Smooth muscle cell of the brain vasculature (primary cell): ENCODE results near the gene REEP6.

Source experiments
- DNase-seq: peaks from one replicate; pipeline ENCODE4 v3.0.0-alpha.2; 2012; ENCODE audit warnings: low read depth, low spot score

The REEP6 gene

GRCh38 chr19:1456121-1456900, 34.7 kb upstream of the REEP6 start:
- DNase-seq = no peak

GRCh38 chr19:1457031-1457739, 33.8 kb upstream of the REEP6 start:
- DNase-seq = no peak

- no peak for DNase-seq
Measured at GRCh38 chr19:1457892-1458291, 33.1 kb upstream of the REEP6 start.

GRCh38 chr19:1459479-1459878, 31.5 kb upstream of the REEP6 start:
- no peak for DNase-seq

DNA sequence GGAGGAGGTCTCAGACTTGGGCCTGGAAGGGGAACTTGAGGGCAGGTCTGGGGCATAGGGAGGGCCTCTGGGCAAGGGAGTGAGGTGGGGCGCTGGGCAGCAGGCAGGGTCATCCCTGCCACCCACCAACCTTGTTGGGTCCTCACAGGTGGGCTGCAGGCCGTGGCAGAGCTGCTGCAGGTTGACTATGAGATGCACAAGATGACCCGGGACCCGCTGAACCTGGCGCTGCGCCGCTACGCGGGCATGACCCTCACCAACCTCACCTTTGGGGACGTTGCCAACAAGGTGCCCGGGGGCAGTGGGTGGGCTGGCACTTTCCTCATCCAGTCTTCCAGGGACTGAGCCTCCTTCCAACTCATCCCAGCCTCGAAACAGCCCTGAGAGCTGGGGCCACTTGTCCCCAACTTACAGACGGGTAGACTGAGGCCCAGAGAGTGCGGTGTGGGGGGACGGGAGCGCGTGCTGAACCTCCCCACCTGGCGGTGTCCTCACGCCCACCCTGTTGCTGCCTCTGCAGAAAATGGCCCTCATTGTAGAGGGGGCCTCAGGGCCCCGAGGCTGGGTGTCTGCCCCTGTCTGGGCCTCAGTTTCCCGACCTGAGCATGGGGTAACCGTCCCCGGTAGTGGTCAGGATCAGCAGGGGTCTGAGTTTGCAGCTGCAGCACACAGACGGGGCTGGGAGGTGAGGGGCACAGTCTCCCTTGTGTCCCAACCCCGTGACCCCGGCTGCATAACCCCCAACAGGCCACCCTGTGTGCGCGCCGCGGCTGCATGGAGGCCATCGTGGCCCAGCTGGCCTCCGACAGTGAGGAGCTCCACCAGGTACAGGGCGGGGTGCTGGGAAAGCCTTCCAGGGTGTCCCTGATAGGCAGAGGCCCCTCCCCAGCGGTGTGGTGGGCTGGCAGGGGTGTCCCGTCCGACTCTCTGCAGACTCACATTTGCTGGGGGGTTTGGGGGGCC, 30.7 kb upstream of the REEP6 start:
- DNase-seq = no peak

GRCh38 chr19:1461862-1462261, 29.1 kb upstream of the REEP6 start:
- no peak for DNase-seq

GRCh38 chr19:1465191-1466016, 25.6 kb upstream of the REEP6 start:
- DNase-seq = no peak

- DNase-seq = no peak
Measured at GRCh38 chr19:1466018-1466460, 24.9 kb upstream of the REEP6 start.

DNA sequence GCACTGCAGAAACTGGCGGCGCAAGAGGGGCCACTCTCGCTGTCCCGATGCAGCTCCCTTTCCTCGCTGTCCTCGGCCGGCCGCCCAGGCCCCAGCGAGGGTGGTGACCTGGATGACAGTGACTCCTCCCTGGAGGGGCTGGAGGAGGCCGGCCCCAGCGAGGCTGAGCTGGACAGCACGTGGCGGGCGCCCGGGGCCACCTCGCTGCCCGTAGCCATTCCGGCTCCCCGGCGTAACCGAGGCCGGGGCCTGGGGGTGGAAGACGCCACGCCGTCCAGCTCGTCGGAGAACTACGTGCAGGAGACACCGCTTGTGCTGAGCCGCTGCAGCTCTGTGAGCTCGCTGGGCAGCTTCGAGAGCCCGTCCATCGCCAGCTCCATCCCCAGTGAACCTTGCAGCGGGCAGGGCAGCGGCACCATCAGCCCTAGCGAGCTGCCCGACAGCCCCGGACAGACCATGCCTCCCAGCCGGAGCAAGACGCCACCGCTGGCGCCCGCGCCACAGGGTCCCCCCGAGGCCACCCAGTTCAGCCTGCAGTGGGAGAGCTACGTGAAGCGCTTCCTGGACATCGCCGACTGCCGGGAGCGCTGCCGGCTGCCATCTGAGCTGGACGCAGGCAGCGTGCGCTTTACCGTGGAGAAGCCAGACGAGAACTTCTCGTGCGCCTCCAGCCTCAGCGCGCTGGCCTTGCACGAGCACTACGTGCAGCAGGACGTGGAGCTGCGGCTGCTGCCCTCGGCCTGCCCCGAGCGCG, 24.3 kb upstream of the REEP6 start:
- DNase-seq = no peak

DNA sequence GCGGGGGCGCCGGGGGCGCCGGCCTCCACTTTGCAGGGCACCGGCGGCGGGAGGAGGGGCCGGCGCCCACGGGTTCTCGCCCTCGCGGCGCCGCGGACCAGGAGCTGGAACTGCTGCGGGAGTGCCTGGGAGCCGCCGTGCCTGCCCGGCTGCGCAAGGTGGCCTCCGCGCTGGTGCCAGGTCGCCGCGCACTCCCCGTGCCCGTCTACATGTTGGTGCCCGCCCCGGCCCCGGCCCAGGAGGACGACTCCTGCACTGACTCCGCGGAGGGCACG, 23.8 kb upstream of the REEP6 start:
- no peak for DNase-seq

DNA sequence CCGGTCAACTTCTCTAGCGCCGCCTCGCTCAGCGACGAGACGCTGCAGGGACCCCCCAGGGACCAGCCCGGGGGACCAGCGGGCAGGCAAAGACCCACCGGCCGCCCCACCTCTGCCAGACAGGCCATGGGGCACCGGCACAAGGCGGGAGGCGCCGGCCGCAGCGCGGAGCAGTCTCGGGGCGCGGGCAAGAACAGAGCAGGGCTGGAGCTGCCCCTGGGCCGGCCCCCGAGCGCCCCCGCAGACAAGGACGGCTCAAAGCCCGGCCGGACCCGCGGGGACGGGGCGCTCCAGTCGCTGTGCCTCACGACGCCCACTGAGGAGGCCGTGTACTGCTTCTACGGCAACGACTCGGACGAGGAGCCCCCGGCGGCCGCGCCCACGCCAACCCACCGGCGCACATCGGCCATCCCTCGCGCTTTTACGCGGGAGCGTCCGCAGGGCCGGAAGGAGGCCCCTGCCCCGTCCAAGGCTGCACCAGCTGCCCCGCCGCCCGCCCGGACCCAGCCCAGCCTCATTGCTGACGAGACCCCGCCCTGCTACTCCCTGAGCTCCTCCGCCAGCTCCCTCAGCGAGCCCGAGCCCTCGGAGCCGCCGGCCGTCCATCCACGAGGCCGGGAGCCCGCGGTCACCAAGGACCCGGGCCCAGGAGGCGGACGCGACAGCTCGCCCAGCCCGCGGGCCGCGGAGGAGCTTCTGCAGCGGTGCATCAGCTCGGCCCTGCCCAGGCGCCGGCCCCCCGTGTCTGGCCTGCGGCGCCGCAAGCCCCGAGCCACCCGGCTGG, 23.3 kb upstream of the REEP6 start:
- DNase-seq = no peak

DNA sequence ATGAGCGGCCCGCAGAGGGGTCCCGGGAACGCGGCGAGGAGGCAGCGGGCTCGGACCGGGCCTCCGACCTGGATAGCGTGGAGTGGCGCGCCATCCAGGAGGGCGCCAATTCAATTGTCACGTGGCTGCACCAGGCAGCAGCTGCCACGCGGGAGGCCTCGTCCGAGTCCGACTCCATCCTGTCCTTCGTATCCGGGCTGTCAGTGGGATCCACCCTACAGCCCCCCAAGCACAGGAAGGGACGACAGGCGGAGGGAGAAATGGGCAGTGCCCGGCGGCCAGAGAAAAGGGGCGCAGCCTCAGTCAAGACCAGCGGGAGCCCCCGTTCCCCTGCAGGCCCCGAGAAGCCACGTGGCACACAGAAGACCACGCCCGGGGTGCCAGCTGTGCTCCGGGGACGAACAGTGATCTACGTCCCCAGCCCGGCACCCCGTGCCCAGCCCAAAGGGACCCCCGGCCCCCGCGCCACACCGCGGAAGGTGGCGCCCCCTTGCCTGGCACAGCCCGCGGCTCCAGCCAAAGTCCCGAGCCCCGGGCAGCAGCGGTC, 22.6 kb upstream of the REEP6 start:
- no peak for DNase-seq

- DNase-seq = no peak
Measured at GRCh38 chr19:1468821-1469254, 22.1 kb upstream of the REEP6 start.

DNA sequence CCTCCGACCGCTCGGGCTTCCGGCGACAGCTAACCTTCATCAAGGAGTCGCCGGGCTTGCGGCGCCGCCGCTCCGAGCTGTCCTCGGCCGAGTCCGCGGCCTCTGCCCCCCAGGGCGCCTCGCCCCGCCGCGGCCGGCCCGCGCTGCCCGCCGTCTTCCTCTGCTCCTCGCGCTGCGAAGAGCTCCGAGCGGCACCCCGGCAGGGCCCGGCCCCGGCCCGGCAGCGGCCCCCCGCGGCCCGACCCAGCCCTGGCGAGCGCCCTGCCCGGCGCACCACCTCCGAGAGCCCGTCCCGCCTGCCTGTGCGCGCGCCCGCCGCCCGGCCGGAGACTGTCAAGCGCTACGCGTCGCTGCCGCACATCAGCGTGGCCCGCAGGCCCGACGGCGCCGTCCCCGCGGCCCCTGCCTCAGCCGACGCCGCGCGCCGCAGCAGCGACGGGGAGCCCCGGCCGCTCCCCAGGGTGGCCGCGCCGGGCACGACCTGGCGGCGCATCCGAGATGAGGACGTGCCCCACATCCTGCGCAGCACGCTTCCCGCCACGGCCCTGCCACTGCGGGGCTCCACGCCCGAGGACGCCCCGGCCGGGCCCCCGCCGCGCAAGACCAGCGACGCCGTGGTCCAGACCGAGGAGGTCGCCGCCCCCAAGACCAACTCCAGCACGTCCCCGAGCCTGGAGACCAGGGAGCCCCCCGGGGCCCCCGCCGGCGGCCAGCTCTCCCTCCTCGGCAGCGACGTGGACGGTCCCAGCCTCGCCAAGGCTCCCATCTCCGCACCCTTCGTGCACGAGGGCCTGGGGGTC, 21.5 kb upstream of the REEP6 start:
- no peak for DNase-seq

- no peak for DNase-seq
Measured at GRCh38 chr19:1470055-1470304, 21.0 kb upstream of the REEP6 start.

DNA sequence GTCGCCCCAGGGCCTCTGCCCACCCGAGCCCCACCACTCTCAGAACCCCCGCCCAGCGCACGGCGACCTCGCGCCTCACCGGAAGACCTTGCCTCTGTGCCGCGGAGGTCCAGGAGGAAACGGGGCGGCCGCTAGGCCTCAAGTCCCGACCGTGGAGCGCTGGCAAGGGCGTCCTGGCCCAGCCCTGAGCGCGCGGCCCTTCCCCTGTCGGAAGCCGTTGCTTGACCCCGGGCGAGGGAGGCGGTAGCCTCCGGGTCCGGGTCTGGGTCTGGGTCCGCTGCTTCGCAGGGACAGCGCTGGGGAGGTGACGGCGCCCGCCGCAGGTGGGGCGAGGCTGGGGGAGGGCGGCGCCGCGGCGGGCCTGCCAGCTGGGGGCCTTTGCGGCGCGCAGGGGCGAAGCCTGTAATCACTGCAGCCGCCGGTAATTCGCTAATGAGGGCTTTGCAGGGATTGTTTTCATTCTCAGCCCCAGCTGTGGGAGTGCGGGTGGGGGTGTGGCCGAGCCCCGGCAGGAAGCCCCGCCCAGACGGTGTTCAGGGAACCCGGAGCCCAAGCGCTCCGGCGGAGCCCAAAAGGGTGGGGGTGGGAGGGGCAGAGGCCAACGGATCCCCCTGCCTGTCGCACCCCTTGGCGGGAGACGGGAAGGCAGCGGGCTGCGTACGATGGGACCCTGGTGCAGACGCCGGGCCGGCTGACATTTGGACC, 20.5 kb upstream of the REEP6 start:
- DNase-seq = no peak

- no peak for DNase-seq
Measured at GRCh38 chr19:1471010-1471514, 19.9 kb upstream of the REEP6 start.

DNA sequence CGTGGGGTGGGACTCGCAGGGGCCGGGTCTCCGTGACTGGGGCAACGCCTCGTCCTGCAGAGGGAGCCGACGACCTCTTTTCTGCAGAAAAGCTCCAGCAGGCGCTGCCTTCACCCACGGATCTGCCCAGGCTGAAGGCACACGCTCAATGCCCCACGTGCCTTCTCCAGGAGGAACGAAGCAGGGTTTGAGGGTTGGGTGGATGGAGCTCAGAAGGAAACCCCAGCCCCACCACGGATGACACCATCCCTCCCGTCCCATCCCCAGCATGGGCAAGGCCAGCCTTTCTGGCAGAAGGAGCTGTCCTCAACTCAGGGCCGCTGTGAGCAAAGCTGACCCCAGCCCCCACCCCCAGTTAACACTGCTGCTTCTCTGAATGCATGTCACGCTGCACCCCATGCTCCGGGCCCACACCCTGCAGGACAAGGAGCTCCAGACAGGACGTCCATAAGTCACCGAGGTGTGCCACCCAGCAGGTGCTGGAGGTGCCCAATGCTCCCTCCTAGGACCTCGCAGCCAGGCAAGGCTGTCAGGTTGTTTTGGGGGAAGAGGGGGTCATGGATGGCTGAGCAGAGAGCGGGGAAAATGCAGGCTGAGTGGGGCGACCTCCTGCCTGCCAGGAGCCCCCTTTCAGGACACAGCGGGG, 19.3 kb upstream of the REEP6 start:
- no peak for DNase-seq
